Gastrocnemius medialis (tissue), 4 donors: Measurements from ENCODE around the gene ACSS2. TPM values are rescaled to one million over a fixed set of nuclear protein-coding genes. Genes with fewer than 3 reads are reported as not detected.

Experiments
- ATAC-seq, 2 donors: fragments of 150-250 bp; one replicate each; pipeline ENCODE4 v1.9.1; 2016
- DNase-seq, 2 donors: peaks; one replicate each; pipeline ENCODE4 v3.0.0-alpha.2; 2019
- H3K27ac ChIP-seq, 4 donors: fragments of 200-600 bp; sonication (generic); 1 replicate in 1 of 4; 2 replicates in 3 of 4; pipeline ENCODE4 v1.5.1; 2016 to 2018; ENCODE audit warnings: mild to moderate bottlenecking in 2 of 4, moderate library complexity in 1 of 4
- H3K27me3 ChIP-seq, 3 donors: fragments of 200-600 bp; sonication (generic) in 2 of 3; 1 replicate in 1 of 3; 2 replicates in 2 of 3; pipeline versions ENCODE4 v1.5.1 to v1.6.0; 2016 to 2019; ENCODE audit warnings: mild to moderate bottlenecking in 1 of 3, moderate library complexity in 1 of 3
- H3K36me3 ChIP-seq, 2 donors: fragments of 200-600 bp; sonication (generic) in 1 of 2; one replicate each; pipeline ENCODE4 v1.5.1; 2017 to 2018
- H3K4me1 ChIP-seq, 2 donors: fragments of 200-600 bp; sonication (generic) in 1 of 2; one replicate each; pipeline ENCODE4 v1.5.1; 2016 to 2017; ENCODE audit warnings: mild to moderate bottlenecking in 2 of 2
- H3K4me3 ChIP-seq, 4 donors: fragments of 200-600 bp; sonication (generic) in 3 of 4; 1 replicate in 1 of 4; 2 replicates in 3 of 4; pipeline ENCODE4 v1.5.1; 2016 to 2019; ENCODE audit warnings: mild to moderate bottlenecking in 2 of 4
- H3K9me3 ChIP-seq, 3 donors: fragments of 200-600 bp; sonication (generic) in 2 of 3; 1 replicate in 1 of 3; 2 replicates in 2 of 3; pipeline ENCODE4 v1.5.1; 2016 to 2019
- CTCF ChIP-seq, 5 experiments: fragments of 450-650 bp in 3 of 5; fragments of 200-600 bp in 2 of 5; sonication (generic) in 2 of 5; IDR thresholded peaks in 4 of 5; conservative IDR thresholded peaks in 1 of 5; 1 replicate in 4 of 5; 2 replicates in 1 of 5; pipeline ENCODE4 v1.5.1; 2016 to 2019; ENCODE audit warnings: antibody characterized with exemption in 5 of 5, mild to moderate bottlenecking in 3 of 5, moderate library complexity in 3 of 5
- POLR2A ChIP-seq, 2 donors: fragments of 450-650 bp; IDR thresholded peaks; one replicate each; pipeline ENCODE4 v1.6.1; 2017; ENCODE audit warnings: antibody characterized with exemption in 2 of 2, mild to moderate bottlenecking in 2 of 2, moderate library complexity in 2 of 2
- in situ Hi-C, 4 donors: fragments of 200-750 bp; cut with MboI; loops; one replicate each; pipeline versions ENCODE4 v1.15.0 to v1.8.0; 2017; ENCODE audit warnings: low sequenced_read_pairs in 4 of 4
- intact Hi-C: fragments of 100-400 bp; cut with DNase I; formaldehyde crosslinking; loops from one replicate; pipeline ENCODE4 v1.15.1; 2023; ENCODE audit warnings: low total_unique reads
- total RNA-seq, 4 donors: library from RNA; depleted of rRNA; stranded (reverse); fragments of >200 nt; gene quantifications; one replicate each; pipeline versions ENCODE4 v1.1.0 to v1.2.3, GENCODE V29; 2016

The ACSS2 gene
- total RNA-seq, 4 donors from 2014 or later: 70.5 to 94.7 (median 88.1) TPM

- no peaks in the 10 kb centered on the region for H3K27me3 ChIP-seq
- H3K4me3 ChIP-seq: no peak overlapping the region
- H3K9me3 ChIP-seq: no peaks in the 10 kb centered on the region
- peaks cover 69 to 73% of the 10 kb centered on the region in 2 donors for H3K4me1 ChIP-seq
- peak; percentile 50 to 65 for ATAC-seq
- H3K27ac ChIP-seq: peak overlapping the region; percentile 69 to 86 (median 74)
- intact Hi-C loops: no loop called here
- no peak for TF ChIP-seq POLR2A (IDR thresholded peaks at IDR 0.05)
- no peak for TF ChIP-seq CTCF (IDR thresholded peaks at IDR 0.05 in 4 of 5, conservative IDR thresholded peaks at IDR 0.05 in 1 of 5)
- H3K36me3 ChIP-seq: peaks cover 0 to 4% of the 10 kb centered on the region in 2 donors
- DNase-seq: no peak
- in situ Hi-C loops: no loop called here
These were observed 15.0 kb downstream of the ACSS2 start for GRCh38 chr20:34891166-34892062.

- no peaks in the 10 kb centered on the region for H3K36me3 ChIP-seq
- peak overlapping the region; percentile 69 to 86 (median 74) for H3K27ac ChIP-seq
- intact Hi-C loops: no loop called here
- no peaks in the 10 kb centered on the region for H3K9me3 ChIP-seq
- in situ Hi-C loops: no loop called here
- TF ChIP-seq CTCF (IDR thresholded peaks at IDR 0.05 in 4 of 5, conservative IDR thresholded peaks at IDR 0.05 in 1 of 5) (no peak), POLR2A (IDR thresholded peaks at IDR 0.05) (no peak)
- no peaks in the 10 kb centered on the region for H3K27me3 ChIP-seq
- H3K4me1 ChIP-seq: peaks cover 69 to 78% of the 10 kb centered on the region in 2 donors
- no peak overlapping the region for H3K4me3 ChIP-seq
- DNase-seq (no peak), ATAC-seq (no peak)
These were observed 16.3 kb downstream of the ACSS2 start for GRCh38 chr20:34892671-34893070.

- no peak for DNase-seq
- no peaks in the 10 kb centered on the region for H3K27me3 ChIP-seq
- H3K36me3 ChIP-seq: no peaks in the 10 kb centered on the region
- intact Hi-C loops (no loop called here), in situ Hi-C loops (no loop called here)
- TF ChIP-seq CTCF (IDR thresholded peaks at IDR 0.05 in 4 of 5, conservative IDR thresholded peaks at IDR 0.05 in 1 of 5) (no peak), POLR2A (IDR thresholded peaks at IDR 0.05) (no peak)
- H3K9me3 ChIP-seq: no peaks in the 10 kb centered on the region
- peaks cover 68 to 75% of the 10 kb centered on the region in 2 donors for H3K4me1 ChIP-seq
- H3K4me3 ChIP-seq: no peak overlapping the region
- no peak for ATAC-seq
- peak overlapping the region in 3 of 4 donors; percentile 31 to 86 (median 59) for H3K27ac ChIP-seq
These were observed 18.3 kb downstream of the ACSS2 start for GRCh38 chr20:34894723-34895122.

GRCh38 chr20:34895465-34895864 lies 19.1 kb downstream of the ACSS2 start:
- in situ Hi-C loops: no loop called here
- Histone ChIP-seq H3K9me3 (no peaks in the 10 kb centered on the region), H3K27me3 (no peaks in the 10 kb centered on the region), H3K36me3 (no peaks in the 10 kb centered on the region), H3K4me3 (no peak overlapping the region), H3K4me1 (peaks cover 66 to 74% of the 10 kb centered on the region in 2 donors), H3K27ac (peak overlapping the region; percentile 58 to 86 (median 63))
- ATAC-seq (no peak), DNase-seq (no peak)
- intact Hi-C loops: no loop called here
- TF ChIP-seq CTCF (IDR thresholded peaks at IDR 0.05 in 4 of 5, conservative IDR thresholded peaks at IDR 0.05 in 1 of 5) (no peak), POLR2A (IDR thresholded peaks at IDR 0.05) (no peak)
